ENCODE results near the gene RHOBTB1. TPM values are rescaled to one million over a fixed set of nuclear protein-coding genes. Genes with fewer than 3 reads are reported as not detected.

Gene RHOBTB1
- total RNA-seq, 2 experiments from 2014 or later, result not detected

DNA sequence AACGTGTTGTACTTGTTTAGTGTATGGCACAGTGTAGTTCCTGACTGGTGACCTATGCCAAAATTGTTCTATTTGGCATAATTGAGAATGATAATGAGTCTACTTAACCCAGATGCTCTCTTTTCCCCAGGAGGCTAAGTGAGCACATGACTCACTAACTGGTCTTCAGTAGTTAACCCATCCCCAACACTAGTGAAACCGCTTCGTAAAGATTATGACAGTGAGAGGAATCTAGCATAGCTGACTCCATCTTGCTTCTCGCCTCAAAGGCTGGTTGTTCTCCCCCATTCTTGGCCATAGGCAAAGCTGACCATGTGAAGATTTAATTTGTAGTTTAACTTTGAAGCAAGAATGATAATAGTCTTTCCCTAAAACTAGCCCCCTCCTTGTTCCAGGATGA lies 118.5 kb downstream of the RHOBTB1 start:
- DNase-seq (no peak), ATAC-seq (ENCODE audit: poor library complexity) (no peak)
- H3K27ac Mint-ChIP-seq, result no peak overlapping the region
- intact Hi-C loops (cut with DNase I, micrococcal nuclease), result no loop called here
- TF ChIP-seq, protein P1, sequence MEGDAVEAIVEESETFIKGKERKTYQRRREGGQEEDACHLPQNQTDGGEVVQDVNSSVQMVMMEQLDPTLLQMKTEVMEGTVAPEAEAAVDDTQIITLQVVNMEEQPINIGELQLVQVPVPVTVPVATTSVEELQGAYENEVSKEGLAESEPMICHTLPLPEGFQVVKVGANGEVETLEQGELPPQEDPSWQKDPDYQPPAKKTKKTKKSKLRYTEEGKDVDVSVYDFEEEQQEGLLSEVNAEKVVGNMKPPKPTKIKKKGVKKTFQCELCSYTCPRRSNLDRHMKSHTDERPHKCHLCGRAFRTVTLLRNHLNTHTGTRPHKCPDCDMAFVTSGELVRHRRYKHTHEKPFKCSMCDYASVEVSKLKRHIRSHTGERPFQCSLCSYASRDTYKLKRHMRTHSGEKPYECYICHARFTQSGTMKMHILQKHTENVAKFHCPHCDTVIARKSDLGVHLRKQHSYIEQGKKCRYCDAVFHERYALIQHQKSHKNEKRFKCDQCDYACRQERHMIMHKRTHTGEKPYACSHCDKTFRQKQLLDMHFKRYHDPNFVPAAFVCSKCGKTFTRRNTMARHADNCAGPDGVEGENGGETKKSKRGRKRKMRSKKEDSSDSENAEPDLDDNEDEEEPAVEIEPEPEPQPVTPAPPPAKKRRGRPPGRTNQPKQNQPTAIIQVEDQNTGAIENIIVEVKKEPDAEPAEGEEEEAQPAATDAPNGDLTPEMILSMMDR (IDR thresholded peaks at IDR 0.05), result no peak
- Histone ChIP-seq H3K27ac (ENCODE audit: low read depth in 1 of 2, low read length in 2 of 2) (no peak overlapping the region), H3K4me1 (ENCODE audit: insufficient read depth, low read length) (no peaks in the 10 kb centered on the region), H3K27me3 (ENCODE audit: control insufficient read depth in 1 of 2, insufficient read depth in 2 of 2, low read length in 2 of 2) (no peaks in the 10 kb centered on the region), H3K9me3 (ENCODE audit: control insufficient read depth in 1 of 2, insufficient read depth in 1 of 2, low read length in 2 of 2) (no peaks in the 10 kb centered on the region), H3K4me3 (ENCODE audit: low read length) (no peak overlapping the region), H3K36me3 (ENCODE audit: insufficient read depth, low read length) (no peaks in the 10 kb centered on the region)
- no peaks in the 10 kb centered on the region for H3K4me1 Mint-ChIP-seq (ENCODE audit: low read depth)
- H3K9me3 Mint-ChIP-seq, result no peaks in the 10 kb centered on the region
- H3K27me3 Mint-ChIP-seq, result peaks cover 5% of the 10 kb centered on the region
- ChIA-PET POLR2A (no interaction called here), CTCF (no interaction called here)
- H3K4me3 Mint-ChIP-seq, result no peak overlapping the region
- no peaks in the 10 kb centered on the region for H3K36me3 Mint-ChIP-seq (ENCODE audit: low read depth)

DNA sequence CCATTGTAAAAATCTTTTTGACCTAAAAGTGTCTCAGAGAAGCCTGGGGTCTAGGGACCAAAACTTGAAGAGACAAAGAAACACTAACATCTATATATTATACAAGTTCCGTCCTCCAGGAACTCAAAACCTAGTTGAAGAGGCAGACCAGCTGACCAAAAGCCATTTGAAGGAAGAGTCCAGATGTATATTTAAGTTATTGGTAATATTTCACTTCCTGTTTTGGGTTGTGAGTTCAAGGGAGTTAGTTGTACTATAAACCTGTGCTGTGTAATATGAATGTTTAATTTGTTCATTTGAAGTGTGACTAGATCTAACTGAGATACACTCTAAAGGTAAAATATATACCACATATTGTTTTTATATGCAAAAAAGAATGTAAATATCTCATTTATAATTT lies 120.7 kb downstream of the RHOBTB1 start:
- TF ChIP-seq, protein P1 (IDR thresholded peaks at IDR 0.05), result no peak
- Mint-ChIP-seq H3K4me3 (no peak overlapping the region), H3K27ac (no peak overlapping the region), H3K27me3 (peaks cover 5% of the 10 kb centered on the region), H3K9me3 (no peaks in the 10 kb centered on the region), H3K36me3 (ENCODE audit: low read depth) (no peaks in the 10 kb centered on the region), H3K4me1 (ENCODE audit: low read depth) (no peaks in the 10 kb centered on the region)
- ChIA-PET POLR2A (no interaction called here), CTCF (no interaction called here)
- H3K9me3 ChIP-seq (ENCODE audit: control insufficient read depth in 1 of 2, insufficient read depth in 1 of 2, low read length in 2 of 2), result no peaks in the 10 kb centered on the region
- H3K36me3 ChIP-seq (ENCODE audit: insufficient read depth, low read length), result no peaks in the 10 kb centered on the region
- no peak overlapping the region for H3K27ac ChIP-seq (ENCODE audit: low read depth in 1 of 2, low read length in 2 of 2)
- no peaks in the 10 kb centered on the region for H3K4me1 ChIP-seq (ENCODE audit: insufficient read depth, low read length)
- no peak overlapping the region for H3K4me3 ChIP-seq (ENCODE audit: low read length)
- DNase-seq (no peak), ATAC-seq (ENCODE audit: poor library complexity) (no peak)
- intact Hi-C loops (cut with DNase I, micrococcal nuclease), result no loop called here
- H3K27me3 ChIP-seq (ENCODE audit: control insufficient read depth in 1 of 2, insufficient read depth in 2 of 2, low read length in 2 of 2), result no peaks in the 10 kb centered on the region

DNA sequence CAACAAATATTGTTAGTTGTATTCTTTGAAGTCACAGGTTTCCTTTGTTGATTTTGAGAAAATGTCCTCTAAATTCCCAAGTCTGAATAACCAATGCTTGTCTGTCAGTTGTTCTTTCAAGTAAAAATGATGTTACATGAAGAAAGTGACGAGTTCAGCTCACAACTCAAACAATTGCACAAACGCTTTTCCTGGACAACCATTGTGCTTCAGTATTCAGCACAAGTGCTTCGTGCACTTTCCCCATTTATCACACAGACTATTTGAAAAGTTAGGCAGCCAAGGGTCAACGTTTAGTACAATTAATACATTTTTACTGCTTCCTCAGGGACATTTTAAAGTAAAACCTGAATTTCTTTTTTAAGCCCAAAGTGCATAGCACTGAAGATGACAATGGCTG lies 121.2 kb downstream of the RHOBTB1 start:
- no peak overlapping the region for H3K4me3 Mint-ChIP-seq

More for the DNA sequence above, 121.2 kb downstream of the RHOBTB1 start:
- Mint-ChIP-seq H3K4me1 (ENCODE audit: low read depth) (no peaks in the 10 kb centered on the region), H3K36me3 (ENCODE audit: low read depth) (no peaks in the 10 kb centered on the region), H3K27me3 (peaks cover 2% of the 10 kb centered on the region), H3K27ac (no peak overlapping the region), H3K9me3 (no peaks in the 10 kb centered on the region)
- no peak for ATAC-seq (ENCODE audit: poor library complexity)
- no peaks in the 10 kb centered on the region for H3K36me3 ChIP-seq (ENCODE audit: insufficient read depth, low read length)
- ChIA-PET CTCF (no interaction called here), POLR2A (no interaction called here)
- no peak overlapping the region for H3K27ac ChIP-seq (ENCODE audit: low read depth in 1 of 2, low read length in 2 of 2)
- TF ChIP-seq, protein P1 (IDR thresholded peaks at IDR 0.05), result no peak
- intact Hi-C loops (cut with DNase I, micrococcal nuclease), result no loop called here
- H3K9me3 ChIP-seq (ENCODE audit: control insufficient read depth in 1 of 2, insufficient read depth in 1 of 2, low read length in 2 of 2), result no peaks in the 10 kb centered on the region
- DNase-seq, result no peak
- H3K4me3 ChIP-seq (ENCODE audit: low read length), result no peak overlapping the region
- no peaks in the 10 kb centered on the region for H3K27me3 ChIP-seq (ENCODE audit: control insufficient read depth in 1 of 2, insufficient read depth in 2 of 2, low read length in 2 of 2)
- H3K4me1 ChIP-seq (ENCODE audit: insufficient read depth, low read length), result no peaks in the 10 kb centered on the region

All from CD4-positive, alpha-beta T cell (primary cell).